GM12801 (cell line): ENCODE measurements around the gene CMTM4.

Source experiments
- TF ChIP-seq, protein P1 (sequence below): IDR thresholded peaks from one replicate; pipeline ENCODE4 v1.5.1; 2011; ENCODE audit warnings: control low read depth; ENCODE audit not compliant: insufficient read length; ENCODE audit errors: extremely low read depth

Gene CMTM4

DNA sequence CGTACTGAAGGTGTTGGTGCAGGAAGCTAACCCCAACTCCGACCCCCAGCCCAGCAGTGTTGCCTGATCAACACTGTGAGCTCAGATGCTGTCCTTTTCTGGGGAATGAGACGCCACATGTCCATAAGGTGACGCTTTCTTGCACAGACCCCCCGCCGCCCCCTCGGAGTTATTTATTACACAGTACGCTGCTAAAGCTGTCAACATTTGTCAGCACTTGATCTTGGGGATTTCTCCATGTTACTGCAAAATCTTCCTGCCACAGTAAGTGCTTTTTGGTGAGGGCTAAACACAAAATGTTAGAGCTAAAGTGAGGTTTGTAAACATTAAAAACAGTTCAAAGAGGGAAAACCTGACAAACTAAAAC lies 76.1 kb downstream of the CMTM4 start:
- TF ChIP-seq, protein P1, sequence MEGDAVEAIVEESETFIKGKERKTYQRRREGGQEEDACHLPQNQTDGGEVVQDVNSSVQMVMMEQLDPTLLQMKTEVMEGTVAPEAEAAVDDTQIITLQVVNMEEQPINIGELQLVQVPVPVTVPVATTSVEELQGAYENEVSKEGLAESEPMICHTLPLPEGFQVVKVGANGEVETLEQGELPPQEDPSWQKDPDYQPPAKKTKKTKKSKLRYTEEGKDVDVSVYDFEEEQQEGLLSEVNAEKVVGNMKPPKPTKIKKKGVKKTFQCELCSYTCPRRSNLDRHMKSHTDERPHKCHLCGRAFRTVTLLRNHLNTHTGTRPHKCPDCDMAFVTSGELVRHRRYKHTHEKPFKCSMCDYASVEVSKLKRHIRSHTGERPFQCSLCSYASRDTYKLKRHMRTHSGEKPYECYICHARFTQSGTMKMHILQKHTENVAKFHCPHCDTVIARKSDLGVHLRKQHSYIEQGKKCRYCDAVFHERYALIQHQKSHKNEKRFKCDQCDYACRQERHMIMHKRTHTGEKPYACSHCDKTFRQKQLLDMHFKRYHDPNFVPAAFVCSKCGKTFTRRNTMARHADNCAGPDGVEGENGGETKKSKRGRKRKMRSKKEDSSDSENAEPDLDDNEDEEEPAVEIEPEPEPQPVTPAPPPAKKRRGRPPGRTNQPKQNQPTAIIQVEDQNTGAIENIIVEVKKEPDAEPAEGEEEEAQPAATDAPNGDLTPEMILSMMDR: no peak

DNA sequence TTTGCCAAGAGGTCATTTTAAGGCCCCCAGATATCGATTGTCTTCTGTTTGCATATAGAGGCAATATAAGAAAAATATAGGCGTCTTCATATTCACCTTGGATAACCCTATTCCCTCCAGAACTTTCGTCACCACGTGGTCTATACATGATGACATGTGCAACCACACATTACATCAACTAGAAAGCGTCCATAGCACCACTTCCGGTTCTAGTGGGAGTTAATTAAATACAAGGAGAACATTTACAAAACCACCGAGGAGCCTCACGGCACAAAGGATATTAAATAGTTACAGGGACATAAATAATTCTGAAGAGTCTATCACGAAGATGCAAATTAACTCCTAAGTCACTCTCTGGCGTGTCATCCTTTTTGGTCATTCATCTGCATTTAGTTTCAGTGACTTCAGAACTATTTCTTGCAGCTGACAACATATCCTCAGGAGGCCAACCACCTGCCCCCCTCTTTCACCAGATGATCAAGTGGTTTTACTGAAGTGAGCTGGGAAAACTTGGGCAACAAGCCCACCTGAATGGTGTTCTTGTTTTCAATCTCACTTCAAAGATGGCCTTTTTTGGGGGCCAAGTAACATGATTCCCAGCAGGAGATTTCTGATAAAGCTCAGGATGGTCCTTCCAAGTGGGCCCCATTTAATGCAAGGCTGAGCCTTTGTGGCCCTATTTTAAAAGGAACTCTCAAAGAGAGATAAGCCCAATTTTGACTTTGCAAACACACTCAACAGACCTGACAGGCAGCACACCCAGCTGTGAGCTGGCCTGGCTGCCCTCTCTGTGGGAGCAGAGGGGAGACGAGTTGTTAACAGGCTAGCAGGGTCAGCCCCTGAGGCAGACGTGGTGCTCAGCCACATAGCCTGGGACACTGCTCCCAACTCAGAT lies 76.8 kb downstream of the CMTM4 start:
- TF ChIP-seq, protein P1: no peak

- TF ChIP-seq, protein P1: no peak
Observed at GRCh38 chr16:66618588-66619375, 77.8 kb downstream of the CMTM4 start.

- TF ChIP-seq, protein P1: no peak
Observed at GRCh38 chr16:66617728-66618127, 78.8 kb downstream of the CMTM4 start.

DNA sequence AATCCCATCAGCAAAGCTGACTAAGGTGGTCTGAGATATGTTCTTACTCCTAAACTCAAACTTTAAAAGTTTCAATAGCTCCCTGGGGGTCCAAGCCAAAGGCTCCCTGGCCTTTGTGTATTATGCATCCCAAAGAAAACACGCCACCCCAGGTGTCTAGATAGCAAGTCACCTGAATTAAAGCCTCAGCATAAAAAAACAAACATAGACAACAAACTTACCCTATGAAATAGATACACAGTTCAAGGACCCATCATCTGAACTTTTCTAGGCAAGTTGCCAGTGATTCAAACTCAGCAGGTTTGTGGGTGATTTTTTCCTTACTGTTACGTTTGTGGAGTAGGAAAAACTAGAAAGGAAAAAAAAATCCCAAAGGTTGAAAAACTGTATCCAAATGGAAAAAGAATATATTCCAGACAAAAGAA lies 79.5 kb downstream of the CMTM4 start:
- TF ChIP-seq, protein P1: no peak

GRCh38 chr16:66616592-66616991 lies 80.0 kb downstream of the CMTM4 start:
- TF ChIP-seq, protein P1: no peak

DNA sequence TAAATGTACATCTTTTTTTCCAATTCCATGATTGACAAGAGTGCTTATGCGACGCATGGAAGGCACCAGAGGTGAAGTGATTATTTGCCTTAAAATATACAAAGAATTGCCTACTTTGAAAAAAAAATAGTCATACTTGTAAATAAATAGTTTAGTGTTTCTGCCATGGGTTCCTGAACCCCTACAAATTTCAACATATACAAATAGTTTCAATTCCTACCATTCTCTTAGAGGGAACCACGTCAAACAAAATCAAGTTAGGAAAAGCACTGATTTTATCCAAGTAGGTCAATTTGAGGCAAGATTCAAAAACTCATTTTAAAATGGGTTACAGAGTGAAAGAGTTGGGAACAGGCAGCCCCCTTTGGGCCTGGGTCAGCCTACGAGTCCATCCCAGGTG lies 80.4 kb downstream of the CMTM4 start:
- TF ChIP-seq, protein P1: no peak
